ENCODE data around the gene LIFR. TPM values are rescaled to one million over a fixed set of nuclear protein-coding genes. Genes with fewer than 3 reads are reported as not detected.
"Not testable (repeated sequence)": the region's sequence is repeated elsewhere in the genome, so short reads cannot be mapped to it uniquely, and the experiment has no call there.

LIFR gene
- total RNA-seq, 2 donors from 2014 or later, result not detected

DNA sequence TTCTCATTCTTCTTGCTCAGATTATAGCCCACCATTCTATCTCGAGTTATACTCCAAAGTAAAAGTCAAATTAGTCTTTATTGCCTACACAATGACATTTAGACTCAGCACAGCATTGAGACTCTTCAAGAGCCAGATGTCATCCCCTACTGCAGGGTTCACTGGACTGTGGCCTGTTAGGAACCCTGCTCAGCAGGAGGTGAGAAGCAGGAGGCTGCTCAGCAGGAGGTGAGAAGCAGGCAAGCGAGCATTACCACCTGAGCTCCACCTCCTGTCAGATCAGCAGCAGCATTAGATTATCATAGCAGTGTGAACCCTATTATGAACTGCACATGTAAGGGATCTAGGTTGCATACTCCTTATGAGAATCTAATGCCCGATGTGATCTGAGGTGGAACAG, 12.7 kb upstream of the LIFR start:
- DNase-seq (ENCODE audit: low spot score) (no peak), ATAC-seq (no peak)
- Mint-ChIP-seq H3K4me1 (ENCODE audit: low read depth in 2 of 2) (no peaks in the 10 kb centered on the region), H3K9me3 (no peaks in the 10 kb centered on the region), H3K36me3 (no peaks in the 10 kb centered on the region), H3K27me3 (peaks cover 18 to 35% of the 10 kb centered on the region in 2 donors), H3K27ac (no peak overlapping the region), H3K4me3 (no peak overlapping the region)

DNA sequence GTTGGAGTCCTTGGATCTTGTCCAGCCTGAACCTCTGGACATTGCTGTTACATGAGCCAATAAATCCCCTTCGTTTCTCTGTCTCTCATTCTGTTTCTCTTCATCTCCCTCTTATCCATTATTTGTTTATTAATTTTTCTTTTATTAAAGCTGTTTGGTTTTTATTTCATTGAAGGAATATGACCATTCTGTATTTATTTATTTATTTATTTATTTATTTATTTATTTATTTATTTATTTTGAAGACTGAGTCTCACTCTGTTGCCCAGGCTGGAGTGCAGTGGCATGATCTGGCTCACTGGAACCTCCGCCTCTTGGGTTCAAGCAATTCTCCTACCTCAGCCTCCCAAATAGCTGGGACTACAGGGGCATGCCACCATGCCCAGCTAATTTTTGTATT, 10.9 kb upstream of the LIFR start:
- H3K27me3 Mint-ChIP-seq, result peaks cover 14 to 44% of the 10 kb centered on the region in 2 donors
- not testable (repeated sequence) for H3K9me3 Mint-ChIP-seq; H3K4me3 Mint-ChIP-seq; H3K36me3 Mint-ChIP-seq; H3K27ac Mint-ChIP-seq; ATAC-seq; H3K4me1 Mint-ChIP-seq (ENCODE audit: low read depth in 2 of 2); DNase-seq (ENCODE audit: low spot score)

- Mint-ChIP-seq H3K9me3 (no peaks in the 10 kb centered on the region), H3K27ac (no peak overlapping the region), H3K4me1 (ENCODE audit: low read depth in 2 of 2) (no peaks in the 10 kb centered on the region), H3K36me3 (no peaks in the 10 kb centered on the region), H3K27me3 (peaks cover 16 to 36% of the 10 kb centered on the region in 2 donors), H3K4me3 (no peak overlapping the region)
- ATAC-seq, result no peak
- DNase-seq (ENCODE audit: low spot score), result no peak
Measured at GRCh38 chr5:38563624-38564023, 7.2 kb upstream of the LIFR start.

- H3K9me3 Mint-ChIP-seq, result no peaks in the 10 kb centered on the region
- ATAC-seq (no peak), DNase-seq (ENCODE audit: low spot score) (no peak)
- peaks cover 15 to 37% of the 10 kb centered on the region in 2 donors for H3K27me3 Mint-ChIP-seq
- H3K4me1 Mint-ChIP-seq (ENCODE audit: low read depth in 2 of 2), result no peaks in the 10 kb centered on the region
- no peak overlapping the region for H3K27ac Mint-ChIP-seq
- H3K36me3 Mint-ChIP-seq, result no peaks in the 10 kb centered on the region
- no peak overlapping the region for H3K4me3 Mint-ChIP-seq
Measured at GRCh38 chr5:38562444-38563210, 6.2 kb upstream of the LIFR start.

GRCh38 chr5:38559428-38559827, 3.0 kb upstream of the LIFR start:
- H3K9me3 Mint-ChIP-seq, result no peaks in the 10 kb centered on the region
- no peak for ATAC-seq
- DNase-seq (ENCODE audit: low spot score), result no peak

DNA sequence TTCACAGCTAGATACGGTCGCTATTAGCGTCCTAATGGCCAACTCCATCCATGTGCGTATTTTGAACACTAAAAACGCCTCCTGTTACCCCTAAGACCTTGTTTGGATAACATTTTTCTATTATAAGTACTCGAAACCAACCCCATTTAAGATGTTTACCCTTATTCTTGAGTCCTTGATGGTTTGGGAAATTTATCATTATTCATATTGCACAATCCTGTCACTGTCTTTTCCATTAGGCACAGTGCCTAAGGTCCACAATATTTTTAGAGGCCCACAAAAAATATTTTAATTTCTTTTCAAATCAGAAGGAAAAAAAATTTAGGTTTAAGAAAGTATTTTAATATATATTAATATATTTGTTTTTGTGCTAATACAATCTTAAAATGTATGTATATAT, 1.3 kb upstream of the LIFR start:
- peak overlapping the region; percentile 71 for H3K4me3 Mint-ChIP-seq
- no peak overlapping the region for H3K27ac Mint-ChIP-seq
- H3K27me3 Mint-ChIP-seq, result peaks cover 43 to 55% of the 10 kb centered on the region in 2 donors
- peaks cover 0 to 3% of the 10 kb centered on the region in 2 donors for H3K4me1 Mint-ChIP-seq (ENCODE audit: low read depth in 2 of 2)
- DNase-seq (ENCODE audit: low spot score) (no peak), ATAC-seq (no peak)
- no peaks in the 10 kb centered on the region for H3K9me3 Mint-ChIP-seq
- no peaks in the 10 kb centered on the region for H3K36me3 Mint-ChIP-seq

More at GRCh38 chr5:38559428-38559827, 3.0 kb upstream of the LIFR start:
- Mint-ChIP-seq H3K4me1 (ENCODE audit: low read depth in 2 of 2) (peaks cover 0 to 3% of the 10 kb centered on the region in 2 donors), H3K27ac (no peak overlapping the region), H3K4me3 (no peak overlapping the region), H3K36me3 (no peaks in the 10 kb centered on the region), H3K27me3 (peaks cover 33 to 50% of the 10 kb centered on the region in 2 donors)

DNA sequence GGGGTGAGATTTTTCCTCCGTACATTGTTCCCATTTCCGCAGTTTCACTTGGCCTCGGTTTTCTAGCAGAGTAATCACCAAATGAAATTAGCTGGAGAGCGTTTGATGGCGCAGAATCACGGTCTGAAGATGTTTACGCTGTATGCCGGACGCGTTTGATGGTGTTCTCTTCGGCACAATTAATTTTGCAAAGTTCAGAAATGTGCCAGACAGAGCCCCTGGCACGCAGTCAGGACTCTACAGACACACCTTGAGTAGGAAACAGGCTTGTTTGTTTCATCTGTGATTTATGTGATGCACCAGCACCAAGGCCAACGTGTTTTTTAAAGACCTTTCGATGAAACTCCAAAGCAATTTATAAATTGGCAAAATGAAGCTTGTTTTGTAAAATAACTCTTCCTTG, 863 bp upstream of the LIFR start:
- peaks cover 0 to 3% of the 10 kb centered on the region in 2 donors for H3K4me1 Mint-ChIP-seq (ENCODE audit: low read depth in 2 of 2)
- no peak for ATAC-seq
- H3K27me3 Mint-ChIP-seq, result peaks cover 44 to 56% of the 10 kb centered on the region in 2 donors

DNA sequence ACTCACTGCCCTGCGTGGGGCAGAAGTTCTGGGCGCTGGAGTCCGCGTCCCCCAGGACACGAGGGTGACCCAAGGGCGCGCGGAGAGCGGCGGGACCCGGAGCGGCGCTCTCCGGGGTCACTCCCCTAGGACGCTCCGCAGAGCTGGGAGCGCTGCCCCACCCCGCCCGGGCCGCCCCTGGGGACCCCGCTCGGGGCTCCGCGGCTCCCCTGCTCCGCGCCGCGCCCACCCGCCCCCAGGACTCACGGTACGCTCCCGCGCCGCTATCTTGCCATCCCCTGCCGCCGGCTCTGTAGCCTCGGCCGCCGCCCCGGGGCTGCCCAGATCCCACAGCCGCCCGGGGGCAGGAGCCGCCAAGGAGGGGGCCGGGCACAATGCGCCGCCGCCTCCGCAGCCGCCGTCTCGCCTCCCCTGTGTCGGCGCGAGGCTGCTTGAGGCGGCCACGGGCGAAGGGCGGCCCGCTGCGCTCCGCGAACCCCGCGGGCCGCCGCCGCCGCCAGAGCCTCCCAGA, 303 bp downstream of the LIFR start:
- Mint-ChIP-seq H3K4me3 (peak overlapping the region; percentile 68), H3K9me3 (no peaks in the 10 kb centered on the region), H3K4me1 (ENCODE audit: low read depth in 2 of 2) (peaks cover 0 to 3% of the 10 kb centered on the region in 2 donors), H3K36me3 (no peaks in the 10 kb centered on the region), H3K27me3 (peaks cover 47 to 61% of the 10 kb centered on the region in 2 donors), H3K27ac (no peak overlapping the region)
- DNase-seq (ENCODE audit: low spot score), result no peak
- ATAC-seq, result peak; percentile 21 to 46

More for the DNA sequence above, 863 bp upstream of the LIFR start:
- Mint-ChIP-seq H3K9me3 (no peaks in the 10 kb centered on the region), H3K36me3 (no peaks in the 10 kb centered on the region), H3K4me3 (peak overlapping the region; percentile 71), H3K27ac (no peak overlapping the region)
- no peak for DNase-seq (ENCODE audit: low spot score)

- Mint-ChIP-seq H3K9me3 (no peaks in the 10 kb centered on the region), H3K4me1 (ENCODE audit: low read depth in 2 of 2) (peaks cover 0 to 3% of the 10 kb centered on the region in 2 donors), H3K4me3 (peak overlapping the region; percentile 68), H3K27ac (no peak overlapping the region), H3K36me3 (no peaks in the 10 kb centered on the region), H3K27me3 (peaks cover 45 to 63% of the 10 kb centered on the region in 2 donors)
- no peak for DNase-seq (ENCODE audit: low spot score)
- no peak for ATAC-seq
Measured at GRCh38 chr5:38555354-38556087, 925 bp downstream of the LIFR start.

DNA sequence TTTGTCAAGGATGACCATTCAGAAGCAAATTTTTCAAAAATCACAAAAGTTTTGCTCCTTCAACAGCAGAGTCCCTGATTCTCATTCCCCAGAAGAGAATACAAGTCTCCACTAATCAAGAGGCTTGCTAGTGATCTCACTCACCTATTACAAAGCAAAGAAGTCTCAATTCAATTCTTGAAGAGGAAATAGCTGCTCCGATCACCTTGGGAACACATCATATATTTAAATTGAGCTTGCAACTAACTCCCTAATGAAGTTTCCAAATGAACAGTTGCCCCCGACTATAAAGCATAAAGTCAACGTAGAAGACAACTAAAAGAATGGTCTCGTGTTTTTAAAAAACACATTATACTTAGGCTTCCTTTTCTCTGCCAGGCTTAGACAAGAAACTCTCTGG, 1.6 kb downstream of the LIFR start:
- H3K27me3 Mint-ChIP-seq, result peaks cover 45 to 63% of the 10 kb centered on the region in 2 donors
- DNase-seq (ENCODE audit: low spot score) (no peak), ATAC-seq (no peak)
- H3K36me3 Mint-ChIP-seq, result no peaks in the 10 kb centered on the region
- H3K27ac Mint-ChIP-seq, result no peak overlapping the region
- peaks cover 0 to 3% of the 10 kb centered on the region in 2 donors for H3K4me1 Mint-ChIP-seq (ENCODE audit: low read depth in 2 of 2)
- no peaks in the 10 kb centered on the region for H3K9me3 Mint-ChIP-seq
- H3K4me3 Mint-ChIP-seq, result peak overlapping the region; percentile 68

- no peaks in the 10 kb centered on the region for H3K36me3 Mint-ChIP-seq
- H3K27me3 Mint-ChIP-seq, result peaks cover 45 to 63% of the 10 kb centered on the region in 2 donors
- DNase-seq (ENCODE audit: low spot score), result no peak
- peaks cover 0 to 3% of the 10 kb centered on the region in 2 donors for H3K4me1 Mint-ChIP-seq (ENCODE audit: low read depth in 2 of 2)
- no peak overlapping the region for H3K4me3 Mint-ChIP-seq
- no peaks in the 10 kb centered on the region for H3K9me3 Mint-ChIP-seq
- no peak for ATAC-seq
- no peak overlapping the region for H3K27ac Mint-ChIP-seq
Measured at GRCh38 chr5:38554403-38554802, 2.0 kb downstream of the LIFR start.

DNA sequence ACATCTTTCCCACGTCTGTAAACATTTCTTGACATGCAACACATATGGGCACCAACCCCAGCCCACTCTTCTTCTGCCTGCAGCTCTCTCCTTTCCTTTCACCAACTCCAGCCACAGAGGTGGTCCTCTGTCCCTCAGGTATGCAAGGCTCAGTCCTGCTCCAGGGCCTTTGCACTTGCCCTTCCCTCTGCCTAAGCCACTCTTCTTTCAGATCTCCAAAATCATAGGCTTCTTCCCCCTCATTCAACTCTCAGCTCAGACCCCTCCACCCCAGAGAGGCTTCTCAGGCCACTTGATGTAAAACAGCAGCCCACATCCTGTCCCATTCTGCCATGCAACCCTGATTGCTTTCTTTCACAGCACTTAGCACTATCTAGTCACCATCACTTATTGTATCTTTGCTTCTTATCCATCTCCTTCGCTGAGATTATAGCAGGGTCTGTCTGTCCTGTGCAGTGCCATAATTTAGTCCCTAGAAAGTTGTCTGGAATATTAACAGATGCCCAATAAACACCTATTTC, 3.4 kb downstream of the LIFR start:
- no peaks in the 10 kb centered on the region for H3K9me3 Mint-ChIP-seq
- H3K36me3 Mint-ChIP-seq, result no peaks in the 10 kb centered on the region
- H3K4me3 Mint-ChIP-seq, result no peak overlapping the region
- peaks cover 0 to 3% of the 10 kb centered on the region in 2 donors for H3K4me1 Mint-ChIP-seq (ENCODE audit: low read depth in 2 of 2)
- DNase-seq (ENCODE audit: low spot score), result no peak
- H3K27me3 Mint-ChIP-seq, result peaks cover 41 to 56% of the 10 kb centered on the region in 2 donors
- no peak overlapping the region for H3K27ac Mint-ChIP-seq
- no peak for ATAC-seq

DNA sequence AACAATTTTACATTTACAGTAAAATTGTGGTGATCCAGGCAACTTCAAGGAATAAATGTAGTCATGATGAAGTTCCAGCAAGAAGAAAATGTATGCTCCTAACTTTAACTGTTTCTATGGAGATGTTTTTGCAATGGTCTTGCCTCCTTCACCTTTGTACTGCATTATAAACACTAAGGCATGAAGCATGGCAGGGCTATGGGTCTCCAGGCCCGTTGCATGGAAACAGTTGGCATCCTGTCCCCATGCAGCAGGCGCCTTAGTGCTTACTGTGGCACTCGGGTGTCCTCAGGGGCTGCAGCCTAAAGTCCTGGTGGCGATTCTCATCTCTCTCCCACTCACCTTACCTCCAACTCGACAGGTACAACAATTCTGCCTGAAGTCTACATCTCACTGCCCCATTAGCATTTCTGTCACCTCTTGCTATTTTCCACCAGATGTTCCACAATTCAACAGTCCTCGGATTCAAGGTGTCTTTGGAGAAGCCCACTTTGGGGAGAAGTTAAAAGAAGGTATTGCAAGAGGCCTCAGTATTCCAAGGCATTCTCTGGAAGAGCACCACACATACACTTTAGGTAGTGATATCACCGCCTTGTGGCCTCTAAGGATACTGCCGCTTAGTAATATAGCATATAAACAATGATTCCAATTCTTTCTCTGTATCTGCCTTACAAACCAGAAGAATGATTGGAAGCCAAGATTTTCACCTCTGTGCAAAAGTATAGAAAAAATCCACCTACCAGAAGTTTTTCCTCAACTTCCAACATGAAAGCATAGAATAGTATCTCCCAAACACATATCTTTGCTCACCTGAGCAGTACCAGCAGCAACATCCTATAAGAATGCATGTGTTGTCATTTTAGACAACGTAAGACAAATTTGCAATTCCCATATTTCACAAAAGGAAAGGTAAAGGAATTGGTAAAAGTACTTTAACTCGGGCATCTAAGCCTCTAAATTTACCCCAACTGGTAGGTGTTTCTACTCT, 5.1 kb downstream of the LIFR start:
- no peak overlapping the region for H3K4me3 Mint-ChIP-seq
- no peaks in the 10 kb centered on the region for H3K9me3 Mint-ChIP-seq
- peaks cover 0 to 3% of the 10 kb centered on the region in 2 donors for H3K4me1 Mint-ChIP-seq (ENCODE audit: low read depth in 2 of 2)
- H3K27me3 Mint-ChIP-seq, result peaks cover 34 to 49% of the 10 kb centered on the region in 2 donors
- H3K27ac Mint-ChIP-seq, result no peak overlapping the region
- no peaks in the 10 kb centered on the region for H3K36me3 Mint-ChIP-seq
- DNase-seq (ENCODE audit: low spot score) (no peak), ATAC-seq (no peak)
